Natural killer cell (primary cell): ENCODE measurements around the gene VPS37B. TPM values are rescaled to one million over a fixed set of nuclear protein-coding genes. Genes with fewer than 3 reads are reported as not detected.

Source experiments
- ATAC-seq, 3 donors: fragments of 150-1000 bp in 2 of 3; fragments of 200-7000 bp in 1 of 3; cut with Tn5 transposase; 1 replicate in 1 of 3; 2 replicates in 2 of 3; pipeline ENCODE4 v1.10.0; 2021; ENCODE audit warnings: mild to moderate bottlenecking in 2 of 3, moderate library complexity in 2 of 3
- DNase-seq, 2 donors: peaks; one replicate each; pipeline versions ENCODE4 v3.0.0 to v3.0.0-alpha.2; 2013 to 2021; ENCODE audit warnings: mixed read lengths in 1 of 2
- H3K27ac ChIP-seq: one replicate; pipeline ENCODE4 v1.5.1; 2013; ENCODE audit warnings: mild to moderate bottlenecking, low read length
- H3K27me3 ChIP-seq: one replicate; pipeline ENCODE4 v1.6.1; 2013; ENCODE audit warnings: low read length; ENCODE audit not compliant: control insufficient read depth, insufficient read depth
- H3K36me3 ChIP-seq: one replicate; pipeline ENCODE4 v1.6.1; 2013; ENCODE audit warnings: low read length; ENCODE audit not compliant: control insufficient read depth, insufficient read depth
- H3K4me1 ChIP-seq: one replicate; pipeline ENCODE4 v1.6.1; 2013; ENCODE audit warnings: low read length; ENCODE audit not compliant: control insufficient read depth, insufficient read depth
- H3K4me3 ChIP-seq: one replicate; pipeline ENCODE4 v1.5.1; 2013; ENCODE audit warnings: low read length
- H3K9me3 ChIP-seq: one replicate; pipeline ENCODE4 v1.6.1; 2013; ENCODE audit warnings: low read length; ENCODE audit not compliant: control insufficient read depth, insufficient read depth
- H3K27ac Mint-ChIP-seq, 2 donors: one replicate each; pipeline ENCODE4 v1.8.0; 2022; ENCODE audit warnings: mild to moderate bottlenecking in 2 of 2, mixed read lengths in 2 of 2, moderate library complexity in 1 of 2
- H3K27me3 Mint-ChIP-seq, 2 donors: one replicate each; pipeline ENCODE4 v1.8.0; 2022; ENCODE audit warnings: low read depth in 2 of 2, mixed read lengths in 2 of 2
- H3K36me3 Mint-ChIP-seq: one replicate; pipeline ENCODE4 v1.8.0; 2022; ENCODE audit warnings: mixed read lengths
- H3K4me1 Mint-ChIP-seq, 2 donors: one replicate each; pipeline ENCODE4 v1.8.0; 2022; ENCODE audit warnings: mixed read lengths in 2 of 2
- H3K4me3 Mint-ChIP-seq: one replicate; pipeline ENCODE4 v1.8.0; 2022; ENCODE audit warnings: mild to moderate bottlenecking, moderate library complexity, mixed read lengths
- H3K9me3 Mint-ChIP-seq, 2 donors: one replicate each; pipeline ENCODE4 v1.8.0; 2022; ENCODE audit warnings: mixed read lengths in 2 of 2
- WGBS: methylation state at CpG from one replicate; pipeline ENCODE4 v1.1.7; 2013; ENCODE audit warnings: missing lambda C conversion rate; ENCODE audit not compliant: insufficient coverage; 5-methylcytosine and 5-hydroxymethylcytosine counted together
- intact Hi-C: fragments of 100-400 bp; cut with micrococcal nuclease; formaldehyde crosslinking; loops from one replicate; pipeline ENCODE4 v1.14.2; 2022
- total RNA-seq, 4 donors: library from RNA; stranded (reverse); fragments of 120-200 nt in 1 of 4; gene quantifications; one replicate each; pipeline versions ENCODE4 v1.2.3 to v1.2.4, GENCODE V29; 2013 to 2022
- TF ChIP-seq, protein P1 (sequence below): fragments of 200-600 bp; IDR thresholded peaks from one replicate; pipeline ENCODE4 v1.8.0; 2022; ENCODE audit warnings: antibody characterized with exemption

The VPS37B gene
- total RNA-seq, 3 donors from 2014 or later (not counting 1 experiment from before 2014, with no cell fraction given) = 142 to 167 (median 165) TPM

DNA sequence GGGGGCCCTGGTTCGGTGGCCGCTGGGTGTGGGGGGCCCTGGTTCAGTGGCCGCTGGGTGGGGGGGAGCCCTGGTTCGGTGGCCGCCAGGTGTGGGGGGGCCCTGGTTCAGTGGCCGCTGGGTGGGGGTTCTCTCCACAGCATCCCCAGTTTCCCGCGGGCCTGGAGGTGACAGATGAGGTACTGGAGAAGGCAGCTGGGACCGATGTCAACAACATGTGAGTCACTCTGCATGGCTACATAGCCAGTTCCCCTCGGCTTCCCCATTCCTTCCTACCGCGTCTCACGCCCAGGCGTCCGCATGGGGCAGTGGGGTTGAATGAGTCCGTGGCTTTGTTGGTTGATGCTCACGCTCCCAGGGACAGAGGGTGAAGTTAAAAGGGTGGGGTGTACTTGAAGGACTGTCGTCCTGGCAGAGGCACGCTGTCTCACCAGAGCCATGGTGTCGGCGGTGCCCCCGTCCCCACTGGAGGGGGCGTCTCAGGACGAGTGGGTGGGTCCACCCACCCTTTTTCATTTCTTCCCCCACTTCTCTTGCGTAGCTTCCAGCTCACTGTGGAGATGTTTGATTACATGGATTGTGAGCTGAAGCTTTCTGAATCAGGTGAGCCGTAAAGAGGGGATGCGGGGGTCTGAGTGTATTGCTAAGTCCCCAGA lies 45.1 kb downstream of the VPS37B start:
- Mint-ChIP-seq H3K4me3 (no peak overlapping the region), H3K27me3 (no peaks in the 10 kb centered on the region), H3K27ac (no peak overlapping the region), H3K9me3 (no peaks in the 10 kb centered on the region), H3K36me3 (no peaks in the 10 kb centered on the region), H3K4me1 (no peaks in the 10 kb centered on the region)
- H3K4me3 ChIP-seq = no peak overlapping the region
- ATAC-seq (no peak), DNase-seq (no peak)
- TF ChIP-seq, protein P1, sequence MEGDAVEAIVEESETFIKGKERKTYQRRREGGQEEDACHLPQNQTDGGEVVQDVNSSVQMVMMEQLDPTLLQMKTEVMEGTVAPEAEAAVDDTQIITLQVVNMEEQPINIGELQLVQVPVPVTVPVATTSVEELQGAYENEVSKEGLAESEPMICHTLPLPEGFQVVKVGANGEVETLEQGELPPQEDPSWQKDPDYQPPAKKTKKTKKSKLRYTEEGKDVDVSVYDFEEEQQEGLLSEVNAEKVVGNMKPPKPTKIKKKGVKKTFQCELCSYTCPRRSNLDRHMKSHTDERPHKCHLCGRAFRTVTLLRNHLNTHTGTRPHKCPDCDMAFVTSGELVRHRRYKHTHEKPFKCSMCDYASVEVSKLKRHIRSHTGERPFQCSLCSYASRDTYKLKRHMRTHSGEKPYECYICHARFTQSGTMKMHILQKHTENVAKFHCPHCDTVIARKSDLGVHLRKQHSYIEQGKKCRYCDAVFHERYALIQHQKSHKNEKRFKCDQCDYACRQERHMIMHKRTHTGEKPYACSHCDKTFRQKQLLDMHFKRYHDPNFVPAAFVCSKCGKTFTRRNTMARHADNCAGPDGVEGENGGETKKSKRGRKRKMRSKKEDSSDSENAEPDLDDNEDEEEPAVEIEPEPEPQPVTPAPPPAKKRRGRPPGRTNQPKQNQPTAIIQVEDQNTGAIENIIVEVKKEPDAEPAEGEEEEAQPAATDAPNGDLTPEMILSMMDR = no peak
- H3K9me3 ChIP-seq = no peaks in the 10 kb centered on the region
- 92% methylated on average over 25 of the region's 27 CpGs for WGBS
- peaks cover 16% of the 10 kb centered on the region for H3K36me3 ChIP-seq
- H3K27ac ChIP-seq = no peak overlapping the region
- no peaks in the 10 kb centered on the region for H3K4me1 ChIP-seq
- H3K27me3 ChIP-seq = no peaks in the 10 kb centered on the region
- intact Hi-C loops = no loop called here

DNA sequence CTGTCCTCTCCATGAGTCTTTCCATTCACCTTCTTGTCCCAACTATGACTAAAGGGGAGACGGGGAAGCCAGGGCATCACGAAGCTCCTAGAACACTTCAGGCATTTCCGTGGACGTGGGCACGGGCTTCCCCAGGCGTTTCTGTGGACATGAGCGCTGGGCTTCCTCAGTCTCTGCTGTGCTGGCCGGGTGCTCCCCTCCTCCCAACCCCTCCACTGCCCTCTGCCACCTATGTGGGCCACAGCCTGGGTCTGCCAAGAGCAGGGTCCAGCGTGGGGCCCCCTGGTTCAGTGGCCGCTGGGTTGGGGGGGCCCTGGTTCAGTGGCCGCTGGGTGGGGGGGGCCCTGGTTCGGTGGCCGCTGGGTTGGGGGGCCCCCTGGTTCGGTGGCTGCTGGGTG lies 45.9 kb downstream of the VPS37B start:
- no peaks in the 10 kb centered on the region for H3K27me3 ChIP-seq
- TF ChIP-seq, protein P1 = no peak
- ATAC-seq (no peak), DNase-seq (no peak)
- Mint-ChIP-seq H3K9me3 (no peaks in the 10 kb centered on the region), H3K27ac (no peak overlapping the region), H3K4me3 (no peak overlapping the region), H3K36me3 (no peaks in the 10 kb centered on the region), H3K4me1 (no peaks in the 10 kb centered on the region), H3K27me3 (no peaks in the 10 kb centered on the region)
- H3K9me3 ChIP-seq = no peaks in the 10 kb centered on the region
- no peaks in the 10 kb centered on the region for H3K4me1 ChIP-seq
- WGBS = 96% methylated on average over 11 of the region's 14 CpGs
- no peak overlapping the region for H3K27ac ChIP-seq
- H3K4me3 ChIP-seq = no peak overlapping the region
- intact Hi-C loops = no loop called here
- H3K36me3 ChIP-seq = peaks cover 11% of the 10 kb centered on the region

DNA sequence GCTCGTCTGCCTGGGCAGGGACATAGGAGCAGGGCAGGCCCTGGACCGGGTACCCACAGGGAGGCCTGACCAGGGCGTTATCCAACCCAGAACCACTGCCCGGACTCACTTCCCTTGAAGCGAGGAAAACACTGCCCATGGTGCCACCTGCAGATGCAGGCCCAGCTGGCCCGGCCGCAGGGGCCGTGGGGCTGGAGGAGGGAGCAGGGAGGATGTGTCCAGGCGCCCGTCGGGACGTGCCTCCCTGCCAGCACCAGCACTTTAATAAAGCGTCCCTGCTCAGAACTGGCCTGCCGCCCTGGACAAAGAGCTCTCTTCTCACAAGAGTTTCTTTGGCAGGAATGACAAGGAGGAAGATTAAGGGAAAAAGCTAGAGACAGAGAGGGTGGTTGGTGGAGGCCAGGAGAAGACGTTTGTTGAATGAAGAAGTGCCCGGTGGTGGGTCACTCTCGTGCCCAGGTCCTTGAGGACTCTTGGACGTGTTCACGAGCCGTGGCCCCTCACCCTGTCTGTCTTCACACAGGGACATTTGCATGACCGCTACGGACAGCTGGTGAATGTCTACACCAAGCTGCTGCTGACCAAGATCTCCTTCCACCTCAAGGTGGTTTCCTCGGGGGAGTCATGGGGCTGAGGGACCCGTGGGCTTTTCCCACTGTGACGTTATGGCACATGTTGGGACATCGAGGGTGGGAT lies 46.4 kb downstream of the VPS37B start:
- TF ChIP-seq, protein P1 = no peak
- H3K27me3 Mint-ChIP-seq = no peaks in the 10 kb centered on the region
- no peaks in the 10 kb centered on the region for H3K36me3 Mint-ChIP-seq
- 90% methylated on average over 26 of the region's 26 CpGs for WGBS
- H3K4me3 Mint-ChIP-seq = no peak overlapping the region
- no peaks in the 10 kb centered on the region for H3K27me3 ChIP-seq
- H3K4me1 Mint-ChIP-seq = no peaks in the 10 kb centered on the region
- H3K36me3 ChIP-seq = peaks cover 8% of the 10 kb centered on the region
- no peak overlapping the region for H3K27ac Mint-ChIP-seq
- no peaks in the 10 kb centered on the region for H3K9me3 ChIP-seq
- intact Hi-C loops = no loop called here
- H3K4me1 ChIP-seq = no peaks in the 10 kb centered on the region
- H3K4me3 ChIP-seq = no peak overlapping the region
- no peak overlapping the region for H3K27ac ChIP-seq
- no peak for ATAC-seq
- DNase-seq = no peak
- no peaks in the 10 kb centered on the region for H3K9me3 Mint-ChIP-seq
